GM19324 (cell line): ENCODE data around the gene THRA.

ENCODE experiments used
- ATAC-seq: cut with Tn5 transposase; IDR thresholded peaks from one replicate; pipeline ENCODE4 v1.9.1; 2021; ENCODE audit warnings: mild to moderate bottlenecking, moderate library complexity; ENCODE audit not compliant: unreplicated experiment, low FRiP score

Gene THRA

GRCh38 chr17:40075201-40075941 lies 12.6 kb downstream of the THRA start:
- ATAC-seq = no peak

GRCh38 chr17:40075942-40076498 lies 13.3 kb downstream of the THRA start:
- no peak for ATAC-seq

- ATAC-seq = no peak
Measured at GRCh38 chr17:40076591-40076990, 13.8 kb downstream of the THRA start.

GRCh38 chr17:40079545-40079944 lies 16.8 kb downstream of the THRA start:
- no peak for ATAC-seq

GRCh38 chr17:40084477-40084876 lies 21.7 kb downstream of the THRA start:
- ATAC-seq = no peak

- ATAC-seq = no peak
Measured at GRCh38 chr17:40086150-40087044, 23.6 kb downstream of the THRA start.

GRCh38 chr17:40087049-40087794 lies 24.5 kb downstream of the THRA start:
- ATAC-seq = no peak

- ATAC-seq = no peak
Measured at GRCh38 chr17:40087903-40088718, 25.3 kb downstream of the THRA start.

GRCh38 chr17:40089077-40089895 lies 26.5 kb downstream of the THRA start:
- no peak for ATAC-seq

GRCh38 chr17:40090237-40091119 lies 27.7 kb downstream of the THRA start:
- ATAC-seq = no peak

GRCh38 chr17:40091691-40092397 lies 29.1 kb downstream of the THRA start:
- no peak for ATAC-seq

- ATAC-seq = no peak
Measured at GRCh38 chr17:40092581-40092980, 29.8 kb downstream of the THRA start.

- no peak for ATAC-seq
Measured at GRCh38 chr17:40093005-40093579, 30.3 kb downstream of the THRA start.

- ATAC-seq = no peak
Measured at GRCh38 chr17:40093580-40094201, 30.9 kb downstream of the THRA start.

GRCh38 chr17:40094874-40095273 lies 32.1 kb downstream of the THRA start:
- no peak for ATAC-seq

- no peak for ATAC-seq
Measured at GRCh38 chr17:40095351-40095943, 32.7 kb downstream of the THRA start.
